Right renal cortex interstitium (tissue), 3 donors: ENCODE results near the gene PLA2G15. TPM values are rescaled to one million over a fixed set of nuclear protein-coding genes. Genes with fewer than 3 reads are reported as not detected.

Experiments
- DNase-seq, 3 donors: peaks; one replicate each; pipeline ENCODE4 v3.0.0-alpha.2; 2013; ENCODE audit warnings: low read depth in 3 of 3, low spot score in 2 of 3
- polyA plus RNA-seq, 3 donors: library from polyadenylated mRNA; unstranded; fragments of 120-200 nt; gene quantifications; one replicate each; pipeline ENCODE4 v1.2.1, GENCODE V29; 2013; ENCODE audit not compliant: insufficient read length in 3 of 3

The PLA2G15 gene
- polyA plus RNA-seq, 3 donors, result 18.8 to 22.4 (median 20.8) TPM

GRCh38 chr16:68296291-68296690, 51.1 kb downstream of the PLA2G15 start:
- no peak for DNase-seq

- DNase-seq, result no peak
Measured at GRCh38 chr16:68296693-68297092, 51.5 kb downstream of the PLA2G15 start.

GRCh38 chr16:68297908-68298307, 52.7 kb downstream of the PLA2G15 start:
- no peak for DNase-seq

- no peak for DNase-seq
Measured at GRCh38 chr16:68298312-68298711, 53.1 kb downstream of the PLA2G15 start.

- no peak for DNase-seq
Measured at GRCh38 chr16:68298907-68299561, 53.9 kb downstream of the PLA2G15 start.

- DNase-seq, result no peak
Measured at GRCh38 chr16:68299571-68300453, 54.6 kb downstream of the PLA2G15 start.

- DNase-seq, result no peak
Measured at GRCh38 chr16:68300734-68301459, 55.7 kb downstream of the PLA2G15 start.

- DNase-seq, result no peak
Measured at GRCh38 chr16:68306633-68307032, 61.5 kb downstream of the PLA2G15 start.

GRCh38 chr16:68309799-68310198, 64.6 kb downstream of the PLA2G15 start:
- no peak for DNase-seq

- DNase-seq, result no peak
Measured at GRCh38 chr16:68310437-68310773, 65.2 kb downstream of the PLA2G15 start.

Other genes starting within 250 kb of the PLA2G15 start
- 1 to 10 TPM in 1 of 3 donors, under 1 TPM in 2; 0.57 to 1.0 (median 0.71) TPM for gene DPEP2, start 245.9 kb upstream of the PLA2G15 start, polyA plus RNA-seq
- gene DPEP2NB, start 229.5 kb upstream of the PLA2G15 start, polyA plus RNA-seq, result not detected
- gene DDX28, start 222.1 kb upstream of the PLA2G15 start, polyA plus RNA-seq, result 10 to 100 TPM; 10.2 to 11.6 (median 11.0) TPM
- gene DUS2, start 222.1 kb upstream of the PLA2G15 start, polyA plus RNA-seq, result 10 to 100 TPM; 13.3 to 16.6 (median 14.1) TPM
- gene NFATC3, start 160.0 kb upstream of the PLA2G15 start, polyA plus RNA-seq, result 10 to 100 TPM; 35.7 to 39.6 (median 36.1) TPM
- 10 to 100 TPM; 23.1 to 28.6 (median 26.1) TPM for gene ESRP2, start 9.2 kb upstream of the PLA2G15 start, polyA plus RNA-seq
- 10 to 100 TPM; 11.3 to 12.9 (median 12.8) TPM for gene SLC7A6, start 19.2 kb downstream of the PLA2G15 start, polyA plus RNA-seq
- 10 to 100 TPM; 21.1 to 23.9 (median 21.4) TPM for gene SLC7A6OS, start 65.6 kb downstream of the PLA2G15 start, polyA plus RNA-seq
- gene PRMT7, start 65.6 kb downstream of the PLA2G15 start, polyA plus RNA-seq, result 10 to 100 TPM; 36.3 to 51.6 (median 46.2) TPM
- 1 to 10 TPM in 1 of 3 donors, under 1 TPM in 2; 0.67 to 1.1 (median 0.97) TPM for gene SMPD3, start 203.1 kb downstream of the PLA2G15 start, polyA plus RNA-seq